GM13976 (cell line): ENCODE data around the gene NDUFB8.

ENCODE experiments used
- DNase-seq: peaks from one replicate; pipeline ENCODE4 v3.0.0; 2012; ENCODE audit warnings: low spot score
- in situ Hi-C: fragments of 300-500 bp; cut with MboI; formaldehyde crosslinking; loops from one replicate; pipeline ENCODE4 v1.12.0; 2022; ENCODE audit warnings: low sequenced_read_pairs, mixed read lengths, inconsistent platforms; ENCODE audit not compliant: unreplicated experiment
- TF ChIP-seq, protein P1 (sequence below): IDR thresholded peaks from 2 replicates; pipeline ENCODE4 v1.5.1; 2012; ENCODE audit warnings: borderline replicate concordance, mild to moderate bottlenecking; ENCODE audit not compliant: insufficient read depth; ENCODE audit errors: extremely low read depth, missing control alignments, control extremely low read depth

Gene NDUFB8

DNA sequence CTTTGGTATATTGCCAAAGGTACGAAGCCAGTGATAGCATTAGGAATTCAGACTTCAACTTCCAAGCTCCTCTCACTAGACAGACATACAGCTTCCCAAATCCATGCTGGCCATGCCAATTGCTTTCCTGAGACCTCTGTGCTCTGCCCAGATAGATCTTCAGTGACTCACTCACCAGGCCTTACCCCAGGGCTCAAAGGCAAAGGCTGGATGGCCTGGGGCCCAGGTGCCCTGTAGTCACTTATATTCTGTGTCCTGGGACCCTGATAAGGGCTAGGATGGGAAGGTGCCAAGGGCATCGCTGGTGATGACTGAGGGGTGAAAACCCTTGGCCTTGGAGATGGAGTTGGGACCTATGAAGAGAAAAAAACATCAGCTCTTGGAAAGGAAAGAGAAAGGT lies 39.1 kb downstream of the NDUFB8 start:
- no peak for DNase-seq
- TF ChIP-seq, protein P1, sequence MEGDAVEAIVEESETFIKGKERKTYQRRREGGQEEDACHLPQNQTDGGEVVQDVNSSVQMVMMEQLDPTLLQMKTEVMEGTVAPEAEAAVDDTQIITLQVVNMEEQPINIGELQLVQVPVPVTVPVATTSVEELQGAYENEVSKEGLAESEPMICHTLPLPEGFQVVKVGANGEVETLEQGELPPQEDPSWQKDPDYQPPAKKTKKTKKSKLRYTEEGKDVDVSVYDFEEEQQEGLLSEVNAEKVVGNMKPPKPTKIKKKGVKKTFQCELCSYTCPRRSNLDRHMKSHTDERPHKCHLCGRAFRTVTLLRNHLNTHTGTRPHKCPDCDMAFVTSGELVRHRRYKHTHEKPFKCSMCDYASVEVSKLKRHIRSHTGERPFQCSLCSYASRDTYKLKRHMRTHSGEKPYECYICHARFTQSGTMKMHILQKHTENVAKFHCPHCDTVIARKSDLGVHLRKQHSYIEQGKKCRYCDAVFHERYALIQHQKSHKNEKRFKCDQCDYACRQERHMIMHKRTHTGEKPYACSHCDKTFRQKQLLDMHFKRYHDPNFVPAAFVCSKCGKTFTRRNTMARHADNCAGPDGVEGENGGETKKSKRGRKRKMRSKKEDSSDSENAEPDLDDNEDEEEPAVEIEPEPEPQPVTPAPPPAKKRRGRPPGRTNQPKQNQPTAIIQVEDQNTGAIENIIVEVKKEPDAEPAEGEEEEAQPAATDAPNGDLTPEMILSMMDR, result no peak
- in situ Hi-C loops, result no loop called here

DNA sequence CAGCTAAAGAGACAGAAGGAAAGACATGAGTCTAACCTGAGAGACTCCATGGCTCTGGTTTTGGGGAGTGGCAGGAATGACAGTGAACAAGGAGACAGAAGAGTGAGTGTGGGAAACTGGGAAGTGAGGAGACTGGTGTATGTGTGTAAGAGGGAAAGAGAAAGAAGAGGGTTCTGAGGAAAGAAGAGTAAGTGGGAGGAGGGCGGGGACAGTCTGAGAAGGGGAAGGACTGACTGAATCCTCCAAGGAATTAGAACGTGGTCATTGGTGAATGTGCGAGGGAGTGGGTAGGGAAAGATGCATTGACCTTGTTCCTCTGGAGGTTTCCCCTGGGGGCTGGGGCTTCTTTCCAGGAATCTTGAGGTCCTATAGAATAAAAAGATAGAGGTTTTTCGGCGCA lies 40.3 kb downstream of the NDUFB8 start:
- in situ Hi-C loops, result no loop called here
- TF ChIP-seq, protein P1, result no peak

DNA sequence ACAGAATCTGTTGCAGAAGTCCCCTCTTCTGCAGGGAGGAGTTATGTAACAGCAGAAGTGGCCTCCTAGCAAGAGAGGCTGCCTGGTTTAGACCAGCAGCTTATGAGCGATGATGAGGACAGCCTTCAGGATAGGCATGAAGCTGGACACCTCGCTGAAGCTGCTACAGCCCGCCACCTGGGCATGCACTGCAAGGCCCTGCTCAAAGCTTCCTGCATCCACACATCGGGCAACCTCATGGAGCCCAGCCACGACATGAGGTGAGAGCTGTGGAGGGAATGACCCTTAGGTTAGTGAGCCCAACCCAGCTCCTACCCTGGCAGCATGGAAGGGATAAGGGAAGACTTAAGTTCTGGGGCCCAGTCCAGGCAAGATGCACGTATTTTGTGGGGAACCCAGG lies 42.1 kb downstream of the NDUFB8 start:
- TF ChIP-seq, protein P1, result no peak
- in situ Hi-C loops, result no loop called here
- no peak for DNase-seq

More for the DNA sequence above, 40.3 kb downstream of the NDUFB8 start:
- DNase-seq, result no peak

DNA sequence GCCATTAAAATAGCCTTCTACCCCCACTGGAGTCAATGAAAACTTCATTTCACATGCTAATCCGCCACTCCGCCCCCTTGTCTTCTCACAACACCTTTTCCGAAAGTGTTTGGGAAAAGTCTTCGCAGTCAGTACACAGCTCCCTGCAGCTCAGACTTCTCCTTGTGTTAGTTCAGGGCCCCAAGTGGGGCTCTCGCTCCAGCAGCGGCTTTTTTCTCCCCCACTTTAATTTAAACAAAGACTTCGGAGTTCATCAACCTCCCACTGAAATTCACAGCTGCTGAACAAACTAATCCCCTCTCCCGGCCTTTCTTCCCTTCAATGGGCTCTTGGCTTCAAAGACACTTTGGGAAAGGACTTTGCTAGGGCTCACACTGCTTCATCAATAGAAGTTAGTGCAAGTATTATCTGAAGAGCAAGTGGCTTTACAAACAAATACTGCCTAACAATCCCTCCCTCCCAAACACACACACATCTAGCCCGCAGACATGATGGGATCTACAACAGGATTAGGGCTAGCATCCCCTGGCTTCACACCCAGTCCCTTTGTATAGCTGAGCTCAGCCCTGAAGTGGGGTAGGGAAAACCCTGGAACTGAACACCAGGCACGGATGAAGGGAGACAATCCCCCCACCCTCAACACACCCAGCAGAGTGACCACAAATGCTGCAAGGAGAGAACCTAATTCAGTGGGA lies 43.7 kb downstream of the NDUFB8 start:
- in situ Hi-C loops, result no loop called here
- no peak for DNase-seq
- TF ChIP-seq, protein P1, result no peak

DNA sequence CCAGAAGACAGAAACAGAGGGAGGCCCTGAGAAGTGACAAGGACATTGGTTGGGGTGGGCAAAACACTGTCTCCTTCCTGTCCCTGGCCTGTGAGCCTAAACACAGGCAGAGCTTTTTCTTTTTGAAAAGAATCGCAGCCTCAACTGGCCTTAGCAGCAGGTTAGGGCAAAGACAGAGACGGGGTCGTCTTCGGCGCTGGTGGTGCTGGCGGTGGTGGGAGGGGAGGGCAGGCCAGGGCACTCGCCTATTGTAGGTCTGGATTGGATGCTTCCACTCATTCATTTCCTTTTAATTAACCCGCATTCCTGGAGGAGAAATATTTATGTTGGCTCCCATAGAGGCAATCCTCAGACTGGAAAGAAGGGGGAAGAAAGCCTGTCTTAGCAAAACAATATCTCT lies 44.3 kb downstream of the NDUFB8 start:
- DNase-seq, result no peak
- TF ChIP-seq, protein P1, result no peak
- in situ Hi-C loops, result no loop called here

DNA sequence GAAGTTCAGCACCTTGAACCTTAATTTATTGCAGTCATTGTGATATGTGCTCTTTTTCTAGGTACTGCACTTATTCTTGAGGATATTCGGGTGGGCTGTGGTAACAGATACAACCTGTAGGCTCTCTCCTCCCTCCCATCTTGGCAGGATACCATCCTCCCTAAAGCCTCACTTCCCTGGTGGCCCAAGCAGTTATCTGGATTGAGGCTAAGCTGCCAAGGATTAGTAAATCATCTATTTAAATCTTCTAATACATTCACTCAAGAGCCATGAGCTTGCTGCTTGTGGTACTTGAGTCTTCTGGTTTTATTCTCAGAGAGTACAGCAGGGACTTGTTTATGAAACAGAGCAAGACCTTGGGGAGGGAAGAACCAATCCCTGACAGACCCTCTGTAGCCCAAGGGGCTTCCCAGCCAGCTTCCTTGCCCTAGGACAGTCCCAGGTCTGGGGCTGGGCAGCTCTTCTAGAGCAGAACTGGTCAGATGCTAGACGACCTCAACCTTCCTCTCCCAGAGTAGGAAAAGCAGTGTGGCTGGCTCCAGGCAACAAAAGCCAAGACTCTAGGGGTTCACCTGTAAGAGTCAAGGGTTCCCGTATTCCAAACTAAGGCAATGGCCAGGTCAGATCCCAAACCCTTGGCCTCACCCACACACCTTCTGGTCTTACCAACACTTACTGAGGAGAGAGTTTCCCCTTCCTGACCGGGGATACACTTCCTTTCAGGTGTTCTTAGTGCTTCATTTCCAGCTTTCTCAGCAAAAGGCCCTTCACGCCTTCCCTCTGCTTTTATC lies 45.6 kb downstream of the NDUFB8 start:
- in situ Hi-C loops, result no loop called here
- TF ChIP-seq, protein P1, result no peak
- DNase-seq, result no peak
